ENCODE results near the gene RNF141. TPM values are rescaled to one million over a fixed set of nuclear protein-coding genes. Genes with fewer than 3 reads are reported as not detected.

RNF141 gene
- polyA plus RNA-seq, 1 of the 3 experiments (the other 2 are of a cell fraction): 6.9 TPM

- no peak for DNase-seq
- ChIA-PET CTCF (interaction anchor here (0.8 kb wide), 1 partner anchor 9 kb away, joined by 4 read pairs; no protein-coding TSS in a partner anchor), POLR2A (no interaction called here)
- Histone ChIP-seq H3K27ac (ENCODE audit: low read depth in 2 of 2, low read length in 1 of 2) (no peak overlapping the region), H3K9me3 (no peaks in the 10 kb centered on the region), H4K20me1 (ENCODE audit: insufficient read depth) (no peaks in the 10 kb centered on the region), H3F3A (replicated peaks; ENCODE audit: insufficient read depth) (no peaks in the 10 kb centered on the region), H3K4me1 (ENCODE audit: control insufficient read depth in 1 of 2, insufficient read depth in 2 of 2, low read depth in 1 of 2, low read length in 1 of 2) (no peaks in the 10 kb centered on the region), H3K4me3 (ENCODE audit: low read depth in 2 of 2, low read length in 1 of 2) (no peak overlapping the region), H2AFZ (ENCODE audit: low read depth) (no peak overlapping the region), H3K4me2 (no peak overlapping the region), H3K27me3 (ENCODE audit: insufficient read depth) (no peaks in the 10 kb centered on the region), H3K79me2 (ENCODE audit: insufficient read depth) (no peaks in the 10 kb centered on the region), H3K36me3 (replicated peaks in 1 of 2; ENCODE audit: control insufficient read depth in 1 of 2, insufficient read depth in 2 of 2, low read length in 1 of 2) (peaks cover 0 to under 1% of the 10 kb centered on the region in 2 experiments), H3K9ac (no peak overlapping the region), H3K9me2 (no peaks in the 10 kb centered on the region)
- TF ChIP-seq NFIC (IDR thresholded peaks at IDR 0.05; ENCODE audit: borderline replicate concordance) (no peak), RAD21 (IDR thresholded peaks at IDR 0.05; ENCODE audit: low read length) (no peak)
- 89% methylated on average over 6 of the region's 6 CpGs for WGBS (ENCODE audit: low lambda C conversion rate)
Observed at GRCh38 chr11:10505278-10506007, 35.5 kb downstream of the RNF141 start.

DNA sequence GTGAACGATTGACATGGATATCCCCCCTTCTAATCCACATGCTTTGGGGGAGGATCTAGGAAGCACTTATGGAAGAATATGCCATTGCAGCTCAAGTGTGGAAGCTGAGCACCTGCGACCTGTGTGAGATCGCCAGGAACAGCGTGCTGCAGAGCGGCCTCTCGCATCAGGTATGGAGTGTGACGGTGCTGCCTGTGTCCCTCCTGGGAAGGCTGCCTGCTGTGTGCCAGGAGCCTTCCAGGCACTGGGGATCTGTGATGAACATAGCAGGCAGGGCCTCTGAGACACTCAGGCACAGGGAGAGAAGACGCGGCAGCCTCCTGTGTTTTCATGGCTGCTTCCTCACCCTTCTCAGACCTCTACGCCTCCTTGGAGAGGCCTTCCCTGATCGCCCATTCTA lies 36.5 kb downstream of the RNF141 start:
- Histone ChIP-seq H3K9me3 (no peaks in the 10 kb centered on the region), H3K79me2 (ENCODE audit: insufficient read depth) (no peaks in the 10 kb centered on the region), H3K4me3 (ENCODE audit: low read depth in 2 of 2, low read length in 1 of 2) (no peak overlapping the region), H3F3A (replicated peaks; ENCODE audit: insufficient read depth) (no peaks in the 10 kb centered on the region), H3K4me2 (no peak overlapping the region), H4K20me1 (ENCODE audit: insufficient read depth) (no peaks in the 10 kb centered on the region), H3K27ac (ENCODE audit: low read depth in 2 of 2, low read length in 1 of 2) (no peak overlapping the region; a peak in 1 of 4 replicates), H3K4me1 (ENCODE audit: control insufficient read depth in 1 of 2, insufficient read depth in 2 of 2, low read depth in 1 of 2, low read length in 1 of 2) (no peaks in the 10 kb centered on the region), H2AFZ (ENCODE audit: low read depth) (no peak overlapping the region), H3K9ac (no peak overlapping the region), H3K9me2 (no peaks in the 10 kb centered on the region), H3K36me3 (replicated peaks in 1 of 2; ENCODE audit: control insufficient read depth in 1 of 2, insufficient read depth in 2 of 2, low read length in 1 of 2) (no peaks in the 10 kb centered on the region), H3K27me3 (ENCODE audit: insufficient read depth) (no peaks in the 10 kb centered on the region)
- TF ChIP-seq GABPA (IDR thresholded peaks at IDR 0.05; ENCODE audit: low read depth): no peak
- TF ChIP-seq EZH2phosphoT487 (IDR thresholded peaks at IDR 0.05; ENCODE audit: borderline replicate concordance, low read depth): no peak
- TF ChIP-seq SIN3A (IDR thresholded peaks at IDR 0.05; ENCODE audit: borderline replicate concordance, low read depth, low read length): no peak
- no peak for TF ChIP-seq IRF3 (IDR thresholded peaks at IDR 0.05; ENCODE audit: low read depth, low read length)
- ChIA-PET POLR2A (no interaction called here), CTCF (interaction anchor here (1.0 to 2.6 kb wide), 2 partner anchors 98 to 149 kb away, joined by 4 to 9 read pairs; no protein-coding TSS in a partner anchor)
- WGBS (ENCODE audit: low lambda C conversion rate): 97% methylated on average over 10 of the region's 11 CpGs
- DNase-seq: no peak

- no peaks in the 10 kb centered on the region for H3K36me3 ChIP-seq (replicated peaks in 1 of 2; ENCODE audit: control insufficient read depth in 1 of 2, insufficient read depth in 2 of 2, low read length in 1 of 2)
- H3K27me3 ChIP-seq (ENCODE audit: insufficient read depth): no peaks in the 10 kb centered on the region
- H2AFZ ChIP-seq (ENCODE audit: low read depth): no peak overlapping the region
- H4K20me1 ChIP-seq (ENCODE audit: insufficient read depth): no peaks in the 10 kb centered on the region
- H3K9me2 ChIP-seq: no peaks in the 10 kb centered on the region
- H3K4me1 ChIP-seq (ENCODE audit: control insufficient read depth in 1 of 2, insufficient read depth in 2 of 2, low read depth in 1 of 2, low read length in 1 of 2): no peaks in the 10 kb centered on the region
- H3K79me2 ChIP-seq (ENCODE audit: insufficient read depth): no peaks in the 10 kb centered on the region
- no peak overlapping the region for H3K27ac ChIP-seq (ENCODE audit: low read depth in 2 of 2, low read length in 1 of 2)
- TF ChIP-seq NRF1 (IDR thresholded peaks at IDR 0.05; ENCODE audit: low read depth, low read length) (no peak), ELF1 (IDR thresholded peaks at IDR 0.05) (no peak), MEF2A (IDR thresholded peaks at IDR 0.05; ENCODE audit: borderline replicate concordance, low read depth) (no peak), SMC3 (IDR thresholded peaks at IDR 0.05; ENCODE audit: low read depth, low read length) (no peak), GATA2 (CRISPR knock-in tag; IDR thresholded peaks at IDR 0.05) (no peak), FOSL2 (IDR thresholded peaks at IDR 0.05; ENCODE audit: borderline replicate concordance, low read depth) (no peak)
- 94% methylated on average over 5 of the region's 5 CpGs for WGBS (ENCODE audit: low lambda C conversion rate)
- ChIA-PET CTCF (interaction anchor here (1.0 to 2.6 kb wide), 2 partner anchors 98 to 149 kb away, joined by 4 to 9 read pairs; no protein-coding TSS in a partner anchor), POLR2A (interaction anchor here (0.6 kb wide), 2 partner anchors 17 to 201 kb away, joined by 3 to 5 read pairs; no protein-coding TSS in a partner anchor)
- no peak overlapping the region for H3K9ac ChIP-seq
- no peak for DNase-seq
- no peaks in the 10 kb centered on the region for H3K9me3 ChIP-seq
- no peak overlapping the region for H3K4me2 ChIP-seq
- H3K4me3 ChIP-seq (ENCODE audit: low read depth in 2 of 2, low read length in 1 of 2): no peak overlapping the region
- no peaks in the 10 kb centered on the region for H3F3A ChIP-seq (replicated peaks; ENCODE audit: insufficient read depth)
Observed at GRCh38 chr11:10503777-10504480, 37.1 kb downstream of the RNF141 start.

Measured in SK-N-SH (cell line).